Left lung (tissue), 10 donors: Measurements from ENCODE around the gene NPB. TPM values are rescaled to one million over a fixed set of nuclear protein-coding genes. Genes with fewer than 3 reads are reported as not detected.
A peak's percentile ranks its signal among the peaks of the same experiment; 100 is the strongest.

Experiments used
- ATAC-seq: fragments of 200-7000 bp; cut with Tn5 transposase; one replicate; pipeline ENCODE4 v1.9.1; 2020; ENCODE audit warnings: moderate library complexity
- DNase-seq, 4 donors: peaks; one replicate each; pipeline ENCODE4 v3.0.0-alpha.2; 2013 to 2020
- H3K27ac ChIP-seq, 2 donors: fragments of 200-600 bp; sonication (generic) in 1 of 2; one replicate each; pipeline versions ENCODE4 v1.5.0 to v1.8.0; 2020 to 2021
- H3K27me3 ChIP-seq, 2 donors: fragments of 200-600 bp; sonication (generic) in 1 of 2; one replicate each; pipeline versions ENCODE4 v1.5.0 to v1.8.0; 2020 to 2021
- H3K36me3 ChIP-seq, 2 donors: fragments of 200-600 bp; sonication (generic) in 1 of 2; one replicate each; pipeline versions ENCODE4 v1.5.0 to v1.8.0; 2020 to 2021
- H3K4me1 ChIP-seq, 2 donors: fragments of 200-600 bp; one replicate each; pipeline ENCODE4 v1.8.0; 2021
- H3K4me3 ChIP-seq, 2 donors: fragments of 200-600 bp; sonication (generic) in 1 of 2; one replicate each; pipeline versions ENCODE4 v1.5.0 to v1.8.0; 2020 to 2021; ENCODE audit warnings: mild to moderate bottlenecking in 1 of 2
- H3K9me3 ChIP-seq, 2 donors: fragments of 200-600 bp; sonication (generic) in 1 of 2; one replicate each; pipeline versions ENCODE4 v1.5.0 to v1.8.0; 2020 to 2021
- intact Hi-C, 2 donors: fragments of 100-400 bp; cut with DNase I; formaldehyde crosslinking; loops; one replicate each; pipeline versions ENCODE4 v1.11.2 to v1.14.2; 2022
- polyA plus RNA-seq, 6 donors: library from polyadenylated mRNA; unstranded; fragments of 120-200 nt; gene quantifications; one replicate each; pipeline ENCODE4 v1.2.1, GENCODE V29; 2013; ENCODE audit not compliant: insufficient read length in 6 of 6
- total RNA-seq, 2 donors: library from RNA; stranded (reverse); fragmentation: NEBNext Ultra II Directional; extraction: Animal tissue kit (Norgen Biotek cat#: 25700); gene quantifications; one replicate each; pipeline ENCODE4 v1.2.1, GENCODE V29; 2021
- TF ChIP-seq, protein P1 (sequence below), 2 donors: fragments of 200-600 bp; sonication (generic) in 1 of 2; IDR thresholded peaks; one replicate each; pipeline versions ENCODE4 v1.5.0 to v1.8.0; 2021; ENCODE audit warnings: antibody characterized with exemption in 2 of 2
- donor health status: DM: no; HTN: yes; CAD: no.
- donor health status: DM: no; HTN: no; CAD: no.

Gene NPB
- total and polyA plus RNA-seq, 8 donors, result 0.26 to 2.1 (median 1.3) TPM

DNA sequence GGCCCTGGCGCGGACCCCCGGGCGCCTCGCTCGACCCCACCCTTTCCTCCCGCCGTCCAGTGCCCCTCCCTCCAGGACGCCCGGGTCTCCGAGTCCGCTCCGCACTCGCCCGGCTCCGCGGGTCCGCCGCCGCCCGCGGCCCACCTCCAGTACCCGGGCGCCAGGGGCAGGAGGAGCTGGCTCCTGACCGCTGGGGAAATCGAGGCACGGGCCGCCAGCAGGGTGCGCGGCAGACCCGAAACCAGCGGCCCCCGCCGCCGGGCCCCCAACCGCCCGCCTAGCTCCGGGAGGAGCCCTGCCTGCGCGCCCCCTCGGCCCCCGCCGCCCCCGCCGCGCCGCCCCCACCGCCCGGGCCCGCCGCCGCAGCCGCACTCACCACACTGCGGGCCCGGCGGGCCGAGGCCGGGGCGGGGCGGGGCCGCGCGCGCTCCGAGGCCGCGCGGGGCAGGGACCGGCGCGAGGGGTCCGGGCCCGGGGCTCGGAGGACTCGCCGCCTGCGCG, 25.2 kb downstream of the NPB start:
- peaks cover 19 to 59% of the 10 kb centered on the region in 2 donors for H3K4me1 ChIP-seq
- peak overlapping the region; percentile 96 to 98 for H3K27ac ChIP-seq
- peaks cover 0 to 43% of the 10 kb centered on the region in 2 donors for H3K27me3 ChIP-seq
- DNase-seq, result no peak
- intact Hi-C loops, result no loop called here
- H3K36me3 ChIP-seq, result peaks cover 0 to 7% of the 10 kb centered on the region in 2 donors
- no peak for ATAC-seq
- H3K4me3 ChIP-seq, result peak overlapping the region; percentile 66 to 98
- H3K9me3 ChIP-seq, result no peaks in the 10 kb centered on the region
- TF ChIP-seq, protein P1, sequence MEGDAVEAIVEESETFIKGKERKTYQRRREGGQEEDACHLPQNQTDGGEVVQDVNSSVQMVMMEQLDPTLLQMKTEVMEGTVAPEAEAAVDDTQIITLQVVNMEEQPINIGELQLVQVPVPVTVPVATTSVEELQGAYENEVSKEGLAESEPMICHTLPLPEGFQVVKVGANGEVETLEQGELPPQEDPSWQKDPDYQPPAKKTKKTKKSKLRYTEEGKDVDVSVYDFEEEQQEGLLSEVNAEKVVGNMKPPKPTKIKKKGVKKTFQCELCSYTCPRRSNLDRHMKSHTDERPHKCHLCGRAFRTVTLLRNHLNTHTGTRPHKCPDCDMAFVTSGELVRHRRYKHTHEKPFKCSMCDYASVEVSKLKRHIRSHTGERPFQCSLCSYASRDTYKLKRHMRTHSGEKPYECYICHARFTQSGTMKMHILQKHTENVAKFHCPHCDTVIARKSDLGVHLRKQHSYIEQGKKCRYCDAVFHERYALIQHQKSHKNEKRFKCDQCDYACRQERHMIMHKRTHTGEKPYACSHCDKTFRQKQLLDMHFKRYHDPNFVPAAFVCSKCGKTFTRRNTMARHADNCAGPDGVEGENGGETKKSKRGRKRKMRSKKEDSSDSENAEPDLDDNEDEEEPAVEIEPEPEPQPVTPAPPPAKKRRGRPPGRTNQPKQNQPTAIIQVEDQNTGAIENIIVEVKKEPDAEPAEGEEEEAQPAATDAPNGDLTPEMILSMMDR (IDR thresholded peaks at IDR 0.05), result no peak

DNA sequence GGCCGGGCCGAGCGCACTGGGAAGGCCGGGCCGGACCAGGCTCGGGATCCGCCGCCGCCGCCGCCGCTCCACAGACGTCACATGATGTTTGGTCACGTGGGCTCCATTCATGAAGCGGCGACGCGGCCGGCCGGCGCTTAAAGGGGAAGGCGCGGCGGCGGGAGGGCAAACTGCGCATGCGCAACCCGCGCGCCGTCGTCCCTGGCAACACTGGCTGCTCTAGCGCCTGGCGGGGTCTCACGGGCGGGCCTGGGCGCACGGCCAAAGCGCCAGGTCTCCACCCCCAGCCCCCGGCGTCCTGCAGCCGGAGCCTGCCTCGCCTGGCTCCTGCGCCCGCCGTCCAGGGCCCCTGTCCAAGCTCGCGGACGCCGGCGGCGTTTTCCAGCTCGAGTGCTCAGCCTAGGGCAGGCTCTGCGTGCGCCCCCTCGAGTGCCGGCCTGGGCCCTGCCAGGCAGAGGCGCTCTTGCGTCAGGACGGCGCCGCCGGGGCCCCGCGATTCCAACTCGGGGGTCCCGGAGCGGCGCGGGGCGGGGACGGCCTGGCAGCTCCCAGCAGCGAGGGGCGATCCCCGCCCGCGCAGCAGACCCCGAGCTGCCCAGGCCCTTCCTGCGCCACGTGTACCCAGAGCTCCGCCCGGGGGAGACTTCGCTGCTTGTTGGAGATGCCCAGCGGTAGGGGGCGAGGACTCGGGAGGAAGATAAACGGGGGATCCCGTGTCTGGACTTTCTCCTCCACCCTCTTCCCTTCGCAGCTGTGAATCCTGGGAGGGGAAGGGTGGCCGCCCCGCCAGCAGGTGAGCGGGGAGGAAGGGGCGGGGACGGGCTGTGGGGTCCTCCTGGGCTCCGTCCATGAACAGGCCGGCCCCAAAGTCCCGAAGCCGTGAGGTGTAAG, 25.9 kb downstream of the NPB start, which contains the start of gene MAFG:
Gene MAFG (minus strand): TSS at position 83 of the 891 bp plus-strand sequence. CDS start 4,550 bp downstream, outside the sequence.
- Histone ChIP-seq H3K4me1 (peaks cover 17 to 52% of the 10 kb centered on the region in 2 donors), H3K27me3 (peaks cover 0 to 43% of the 10 kb centered on the region in 2 donors), H3K36me3 (peaks cover 0 to under 1% of the 10 kb centered on the region in 2 donors), H3K27ac (peak within 1 kb of the TSS; percentile 96 to 98), H3K4me3 (peak within 1 kb of the TSS; percentile 66 to 98), H3K9me3 (no peaks in the 10 kb centered on the region)
- TF ChIP-seq, protein P1 (IDR thresholded peaks at IDR 0.05), result peak in 1 of 2 donors; percentile 11
- ATAC-seq (peak; percentile 49), DNase-seq (peak; percentile 92 to 98 (median 96))
- intact Hi-C loops, result no loop called here

DNA sequence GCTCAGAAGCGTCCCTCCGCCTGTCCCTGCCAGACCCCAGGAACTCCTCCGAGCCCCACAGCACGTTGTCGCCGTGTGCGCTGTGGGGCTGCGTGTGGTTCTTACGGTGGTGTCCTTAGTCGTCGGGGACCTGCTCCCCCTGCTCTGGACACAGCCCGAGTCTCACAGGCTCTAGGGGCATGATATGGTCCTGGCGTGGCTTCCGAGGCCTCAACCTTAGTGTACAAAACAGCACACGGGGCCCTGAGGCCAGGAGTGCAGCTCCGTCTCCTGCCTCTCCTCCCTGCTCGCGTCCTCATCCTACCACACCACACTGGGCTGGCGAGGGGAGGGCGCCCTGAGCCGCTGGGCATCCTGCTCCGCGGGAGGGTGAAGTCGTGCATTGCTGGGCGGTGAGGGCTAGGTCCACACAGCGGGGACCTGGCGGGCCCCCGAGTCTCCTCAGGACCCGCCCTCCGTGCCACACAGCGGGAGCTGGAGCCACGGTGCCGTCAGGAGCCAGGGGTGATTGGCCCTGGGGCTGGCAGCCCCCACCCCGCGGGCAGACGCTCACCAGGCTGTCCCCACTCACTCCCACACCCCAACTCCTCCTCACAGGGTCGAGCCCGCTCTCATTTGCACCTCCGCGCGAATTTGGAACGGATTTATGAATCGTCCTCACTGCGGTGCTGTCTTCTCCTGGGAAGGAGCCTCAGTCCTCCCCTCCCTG, 26.7 kb downstream of the NPB start:
- TF ChIP-seq, protein P1 (IDR thresholded peaks at IDR 0.05), result no peak
- peaks cover 13 to 44% of the 10 kb centered on the region in 2 donors for H3K4me1 ChIP-seq
- no peaks in the 10 kb centered on the region for H3K9me3 ChIP-seq
- H3K4me3 ChIP-seq, result peak overlapping the region; percentile 54 to 98
- DNase-seq (peak in 1 of 4 donors; percentile 78), ATAC-seq (no peak)
- no peaks in the 10 kb centered on the region for H3K36me3 ChIP-seq
- intact Hi-C loops, result no loop called here
- peaks cover 0 to 43% of the 10 kb centered on the region in 2 donors for H3K27me3 ChIP-seq
- H3K27ac ChIP-seq, result no peak overlapping the region

DNA sequence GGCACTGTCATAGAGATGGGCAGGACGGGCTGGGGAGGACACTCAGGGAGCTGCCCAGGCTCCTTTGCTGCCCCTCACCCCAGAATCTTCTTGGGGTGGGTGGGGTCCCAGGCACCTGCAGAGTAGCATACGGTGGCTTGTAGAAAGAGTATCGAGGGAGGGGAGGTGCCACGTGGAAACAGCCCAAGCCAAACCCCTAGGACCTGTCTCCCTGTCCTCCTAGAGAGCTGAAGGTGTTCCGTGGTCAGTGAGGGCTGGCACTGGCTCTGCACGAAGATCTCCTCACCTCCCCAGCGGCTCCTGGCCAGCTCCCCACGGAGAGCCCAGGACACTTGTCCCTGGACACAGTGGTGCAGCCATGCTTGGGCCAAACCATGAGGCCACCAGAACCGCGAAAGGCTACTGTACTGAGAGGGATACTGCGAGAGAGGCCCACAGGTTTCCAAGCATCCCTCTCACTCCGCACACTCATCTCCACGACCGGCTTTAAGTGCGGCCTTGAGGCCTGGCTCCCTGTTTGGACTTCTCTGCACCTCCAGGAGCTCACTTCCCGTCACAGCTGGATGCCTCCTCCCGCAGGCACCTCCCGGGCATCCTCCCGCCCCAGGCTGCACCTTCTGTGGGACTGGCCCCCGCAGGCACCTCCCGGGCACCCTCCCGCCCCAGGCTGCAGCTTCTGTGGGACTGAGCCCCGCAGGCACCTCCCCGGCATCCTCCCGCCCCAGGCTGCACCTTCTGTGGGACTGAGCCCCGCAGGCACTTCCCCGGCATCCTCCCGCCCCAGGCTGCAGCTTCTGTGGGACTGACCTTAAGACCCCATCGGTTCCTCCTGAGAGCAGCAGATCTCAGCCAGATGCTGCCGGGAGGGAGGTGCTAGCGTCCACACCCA, 27.5 kb downstream of the NPB start:
- DNase-seq (peak in 1 of 4 donors; percentile 59), ATAC-seq (no peak)
- Histone ChIP-seq H3K27me3 (peaks cover 0 to 43% of the 10 kb centered on the region in 2 donors), H3K4me1 (peaks cover 5 to 36% of the 10 kb centered on the region in 2 donors), H3K27ac (no peak overlapping the region), H3K36me3 (peaks cover 0 to 3% of the 10 kb centered on the region in 2 donors), H3K4me3 (no peak overlapping the region), H3K9me3 (no peaks in the 10 kb centered on the region)
- intact Hi-C loops, result no loop called here
- TF ChIP-seq, protein P1 (IDR thresholded peaks at IDR 0.05), result no peak
